Panc1 (cell line): ENCODE data around the gene PSMD7. TPM values are rescaled to one million over a fixed set of nuclear protein-coding genes. Genes with fewer than 3 reads are reported as not detected.

Experiments used
- ATAC-seq: fragments of 200-7000 bp; cut with Tn5 transposase; 2 replicates; pipeline ENCODE4 v1.9.1; 2020; ENCODE audit warnings: mild to moderate bottlenecking, moderate library complexity
- BruUV-seq: library from RNA; stranded (reverse); fragments of 400-500 nt; replicated peaks from 2 replicates; lab custom pipeline; 2021; lab: Mats Ljungman, UMichigan
- CTCF ChIA-PET: fragments of 300-600 bp; sonication (Branson Sonifier 250); formaldehyde crosslinking; loops from one replicate; lab custom pipeline; 2022; ENCODE audit warnings: antibody characterized with exemption; lab: Charles Lee
- POLR2A ChIA-PET: fragments of 300-600 bp; sonication (Branson Sonifier 250); formaldehyde crosslinking; loops from one replicate; lab custom pipeline; 2022; ENCODE audit warnings: antibody characterized with exemption; lab: Charles Lee
- DNase-seq: peaks from one replicate; pipeline ENCODE4 v3.0.0-alpha.2; 2010; ENCODE audit warnings: low read depth, low spot score
- H3K27ac ChIP-seq: 2 replicates; pipeline ENCODE4 v1.5.1; 2011; ENCODE audit warnings: mild to moderate bottlenecking, low read length, inconsistent platforms
- H3K27me3 ChIP-seq: fragments of 200-500 bp; sonication (Bioruptor generic); 2 replicates; pipeline ENCODE4 v1.6.0; 2014; ENCODE audit warnings: low read length, inconsistent platforms; ENCODE audit not compliant: control insufficient read depth, insufficient read depth
- H3K36me3 ChIP-seq: fragments of 200-500 bp; sonication (Bioruptor generic); 2 replicates; pipeline ENCODE4 v1.5.1; 2014; ENCODE audit warnings: inconsistent platforms, mild to moderate bottlenecking, low read length, moderate library complexity; ENCODE audit not compliant: control insufficient read depth, insufficient read depth
- H3K4me1 ChIP-seq: 2 replicates; pipeline ENCODE4 v1.5.1; 2011; ENCODE audit warnings: inconsistent platforms, mild to moderate bottlenecking, low read length, moderate library complexity; ENCODE audit not compliant: control insufficient read depth, insufficient read depth
- H3K4me3 ChIP-seq, 2 experiments: 2 replicates each; pipeline ENCODE4 v1.5.1; 2011 to 2012; ENCODE audit warnings: low read depth in 2 of 2, low read length in 2 of 2, mild to moderate bottlenecking in 2 of 2, inconsistent platforms in 1 of 2, moderate library complexity in 1 of 2
- H3K9me3 ChIP-seq: fragments of 200-500 bp; sonication (Bioruptor generic); 2 replicates; pipeline ENCODE4 v1.5.1; 2014; ENCODE audit warnings: low read depth, mild to moderate bottlenecking, inconsistent platforms, low read length, moderate library complexity; ENCODE audit not compliant: control insufficient read depth, insufficient read depth
- POLR2AphosphoS5 ChIP-seq: IDR thresholded peaks from 2 replicates; pipeline ENCODE4 v1.6.1; 2012; ENCODE audit warnings: mild to moderate bottlenecking, low read depth, low read length, moderate library complexity
- SIN3A ChIP-seq: IDR thresholded peaks from 2 replicates; pipeline ENCODE4 v1.6.1; 2012; ENCODE audit warnings: low read depth, mild to moderate bottlenecking, low read length, moderate library complexity, borderline replicate concordance; ENCODE audit not compliant: insufficient read depth
- TCF7L2 ChIP-seq: IDR thresholded peaks from 2 replicates; pipeline ENCODE4 v1.6.1; 2011; ENCODE audit warnings: mild to moderate bottlenecking, low read depth, low read length, inconsistent platforms
- in situ Hi-C: cut with HindIII; loops from 2 replicates; pipeline ENCODE4 v1.10.0; 2016; ENCODE audit warnings: low sequenced_read_pairs, low pct_unique_long_range_greater_than_20kb
- intact Hi-C: fragments of 100-400 bp; cut with micrococcal nuclease; formaldehyde crosslinking; loops from one replicate; pipeline ENCODE4 v1.10.0; 2022; ENCODE audit not compliant: unreplicated experiment
- total RNA-seq: library from RNA; stranded (reverse); gene quantifications from one replicate; pipeline ENCODE4 v1.2.1, GENCODE V29; 2021; ENCODE audit not compliant: unreplicated experiment
- TF ChIP-seq, protein P1 (sequence below): fragments of 450-650 bp; IDR thresholded peaks from 2 replicates; pipeline ENCODE4 v1.5.1; 2017; ENCODE audit warnings: mild to moderate bottlenecking
- TF ChIP-seq, protein P2 (sequence below), 2 experiments: IDR thresholded peaks; 2 replicates each; pipeline ENCODE4 v1.6.1; 2011 to 2012; ENCODE audit warnings: low read depth in 2 of 2, control low read depth in 1 of 2, low read length in 1 of 2, mild to moderate bottlenecking in 1 of 2, moderate library complexity in 1 of 2; ENCODE audit not compliant: insufficient read depth in 1 of 2

Gene PSMD7
- total RNA-seq, 1 experiment from 2014 or later = 83.9 TPM

DNA sequence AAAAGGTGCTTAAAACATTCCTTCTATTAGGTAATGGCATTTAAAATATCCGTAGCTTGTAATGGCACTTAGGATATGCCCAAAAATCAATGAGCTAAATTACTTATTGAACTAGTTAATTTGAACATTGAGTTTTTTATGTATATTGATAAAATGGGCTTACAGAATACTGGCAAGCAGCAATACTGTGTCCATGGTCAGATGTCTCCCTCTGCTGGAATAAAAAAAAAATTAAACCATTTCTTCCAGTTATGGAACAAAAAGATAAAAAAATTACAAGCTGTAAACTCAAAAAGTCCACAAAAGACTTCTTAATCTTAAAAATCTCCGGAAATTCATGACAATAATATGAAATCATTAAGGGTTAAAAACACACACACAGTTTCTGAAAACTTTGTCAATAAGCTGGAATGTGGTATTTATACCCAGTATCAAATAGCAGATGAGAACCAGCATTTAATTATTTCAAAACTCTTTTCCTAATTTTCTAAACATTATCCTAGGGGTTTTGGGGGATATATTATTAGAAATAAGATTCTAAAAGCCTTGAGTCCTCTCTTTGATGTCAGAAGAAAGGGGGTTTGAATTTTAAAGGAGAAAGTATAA, 21.5 kb upstream of the PSMD7 start:
- H3K27me3 ChIP-seq = peaks cover 2% of the 10 kb centered on the region
- no TSS peak for BruUV-seq
- H3K27ac ChIP-seq = no peak overlapping the region
- CTCF ChIA-PET = interaction anchor here (0.6 to 0.9 kb wide), 2 partner anchors 26 to 86 kb away, joined by 3 to 8 read pairs; no protein-coding TSS in a partner anchor
- DNase-seq = no peak
- TF ChIP-seq, protein P1, sequence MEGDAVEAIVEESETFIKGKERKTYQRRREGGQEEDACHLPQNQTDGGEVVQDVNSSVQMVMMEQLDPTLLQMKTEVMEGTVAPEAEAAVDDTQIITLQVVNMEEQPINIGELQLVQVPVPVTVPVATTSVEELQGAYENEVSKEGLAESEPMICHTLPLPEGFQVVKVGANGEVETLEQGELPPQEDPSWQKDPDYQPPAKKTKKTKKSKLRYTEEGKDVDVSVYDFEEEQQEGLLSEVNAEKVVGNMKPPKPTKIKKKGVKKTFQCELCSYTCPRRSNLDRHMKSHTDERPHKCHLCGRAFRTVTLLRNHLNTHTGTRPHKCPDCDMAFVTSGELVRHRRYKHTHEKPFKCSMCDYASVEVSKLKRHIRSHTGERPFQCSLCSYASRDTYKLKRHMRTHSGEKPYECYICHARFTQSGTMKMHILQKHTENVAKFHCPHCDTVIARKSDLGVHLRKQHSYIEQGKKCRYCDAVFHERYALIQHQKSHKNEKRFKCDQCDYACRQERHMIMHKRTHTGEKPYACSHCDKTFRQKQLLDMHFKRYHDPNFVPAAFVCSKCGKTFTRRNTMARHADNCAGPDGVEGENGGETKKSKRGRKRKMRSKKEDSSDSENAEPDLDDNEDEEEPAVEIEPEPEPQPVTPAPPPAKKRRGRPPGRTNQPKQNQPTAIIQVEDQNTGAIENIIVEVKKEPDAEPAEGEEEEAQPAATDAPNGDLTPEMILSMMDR = peak; percentile 61; the same call in 1 of the 2 replicates
- TF ChIP-seq, protein P2, sequence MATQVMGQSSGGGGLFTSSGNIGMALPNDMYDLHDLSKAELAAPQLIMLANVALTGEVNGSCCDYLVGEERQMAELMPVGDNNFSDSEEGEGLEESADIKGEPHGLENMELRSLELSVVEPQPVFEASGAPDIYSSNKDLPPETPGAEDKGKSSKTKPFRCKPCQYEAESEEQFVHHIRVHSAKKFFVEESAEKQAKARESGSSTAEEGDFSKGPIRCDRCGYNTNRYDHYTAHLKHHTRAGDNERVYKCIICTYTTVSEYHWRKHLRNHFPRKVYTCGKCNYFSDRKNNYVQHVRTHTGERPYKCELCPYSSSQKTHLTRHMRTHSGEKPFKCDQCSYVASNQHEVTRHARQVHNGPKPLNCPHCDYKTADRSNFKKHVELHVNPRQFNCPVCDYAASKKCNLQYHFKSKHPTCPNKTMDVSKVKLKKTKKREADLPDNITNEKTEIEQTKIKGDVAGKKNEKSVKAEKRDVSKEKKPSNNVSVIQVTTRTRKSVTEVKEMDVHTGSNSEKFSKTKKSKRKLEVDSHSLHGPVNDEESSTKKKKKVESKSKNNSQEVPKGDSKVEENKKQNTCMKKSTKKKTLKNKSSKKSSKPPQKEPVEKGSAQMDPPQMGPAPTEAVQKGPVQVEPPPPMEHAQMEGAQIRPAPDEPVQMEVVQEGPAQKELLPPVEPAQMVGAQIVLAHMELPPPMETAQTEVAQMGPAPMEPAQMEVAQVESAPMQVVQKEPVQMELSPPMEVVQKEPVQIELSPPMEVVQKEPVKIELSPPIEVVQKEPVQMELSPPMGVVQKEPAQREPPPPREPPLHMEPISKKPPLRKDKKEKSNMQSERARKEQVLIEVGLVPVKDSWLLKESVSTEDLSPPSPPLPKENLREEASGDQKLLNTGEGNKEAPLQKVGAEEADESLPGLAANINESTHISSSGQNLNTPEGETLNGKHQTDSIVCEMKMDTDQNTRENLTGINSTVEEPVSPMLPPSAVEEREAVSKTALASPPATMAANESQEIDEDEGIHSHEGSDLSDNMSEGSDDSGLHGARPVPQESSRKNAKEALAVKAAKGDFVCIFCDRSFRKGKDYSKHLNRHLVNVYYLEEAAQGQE (IDR thresholded peaks at IDR 0.05; ENCODE audit: insufficient read depth in 1 of 2, low read depth in 2 of 2, low read length in 1 of 2) = no peak
- POLR2A ChIA-PET = interaction anchor here (0.6 to 0.7 kb wide), 3 partner anchors 18 to 47 kb away, joined by 3 read pairs; no protein-coding TSS in a partner anchor
- H3K36me3 ChIP-seq = no peaks in the 10 kb centered on the region
- intact Hi-C loops = no loop called here
- ATAC-seq = 0 out of 2 replicates have a peak, but pooled peaks have one; percentile 51
- in situ Hi-C loops = no loop called here
- H3K4me1 ChIP-seq = no peaks in the 10 kb centered on the region
- H3K4me3 ChIP-seq = no peak overlapping the region
- no peaks in the 10 kb centered on the region for H3K9me3 ChIP-seq

DNA sequence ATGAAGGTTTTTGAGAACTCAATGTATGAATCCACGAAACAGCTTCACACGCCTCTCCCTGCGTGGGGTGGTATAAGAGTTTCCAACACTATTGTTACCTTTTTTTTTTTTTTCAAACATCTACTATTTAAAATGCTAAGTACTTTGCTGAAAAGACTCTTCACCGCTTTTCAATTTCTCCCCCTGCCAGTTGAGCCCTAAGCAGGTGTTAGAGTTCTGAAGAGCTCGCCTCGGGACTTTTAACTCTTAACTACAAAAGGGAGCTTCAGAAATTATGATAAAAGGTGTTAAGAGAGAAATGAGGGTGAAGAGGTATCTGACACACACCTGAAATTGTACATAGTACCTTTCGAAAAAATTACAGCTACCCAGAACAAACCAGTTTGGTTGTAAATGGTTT, 20.9 kb upstream of the PSMD7 start:
- no peak overlapping the region for H3K27ac ChIP-seq
- H3K4me1 ChIP-seq = no peaks in the 10 kb centered on the region
- no peak overlapping the region for H3K4me3 ChIP-seq
- in situ Hi-C loops (no loop called here), intact Hi-C loops (no loop called here)
- TF ChIP-seq, protein P1 = no peak
- TF ChIP-seq SIN3A (no peak), POLR2AphosphoS5 (no peak), TCF7L2 (no peak)
- TF ChIP-seq, protein P2 (IDR thresholded peaks at IDR 0.05; ENCODE audit: insufficient read depth in 1 of 2, low read depth in 2 of 2, low read length in 1 of 2) = no peak
- no peak for ATAC-seq
- H3K9me3 ChIP-seq = no peaks in the 10 kb centered on the region
- H3K36me3 ChIP-seq = no peaks in the 10 kb centered on the region
- CTCF ChIA-PET = interaction anchor here (0.6 to 0.9 kb wide), 2 partner anchors 27 to 87 kb away, joined by 3 to 8 read pairs; no protein-coding TSS in a partner anchor
- peaks cover 2% of the 10 kb centered on the region for H3K27me3 ChIP-seq
- BruUV-seq = no TSS peak
- DNase-seq = no peak
- POLR2A ChIA-PET = interaction anchor here (0.6 kb wide), 2 partner anchors 25 to 47 kb away, joined by 3 read pairs; no protein-coding TSS in a partner anchor
